PC-9 (cell line): ENCODE data around the gene TGFBR3.

Experiments used
- EZH2 ChIP-seq: fragments of 200-600 bp; sonication (generic); IDR thresholded peaks from 2 replicates; pipeline ENCODE4 v1.8.0; 2017; ENCODE audit warnings: antibody characterized with exemption, low read depth
- TF ChIP-seq, protein P1 (sequence below): fragments of 200-600 bp; sonication (generic); conservative IDR thresholded peaks from 2 replicates; pipeline ENCODE4 v1.6.1; 2017; ENCODE audit warnings: mixed run types, antibody characterized with exemption, mild to moderate bottlenecking, moderate library complexity

DNA sequence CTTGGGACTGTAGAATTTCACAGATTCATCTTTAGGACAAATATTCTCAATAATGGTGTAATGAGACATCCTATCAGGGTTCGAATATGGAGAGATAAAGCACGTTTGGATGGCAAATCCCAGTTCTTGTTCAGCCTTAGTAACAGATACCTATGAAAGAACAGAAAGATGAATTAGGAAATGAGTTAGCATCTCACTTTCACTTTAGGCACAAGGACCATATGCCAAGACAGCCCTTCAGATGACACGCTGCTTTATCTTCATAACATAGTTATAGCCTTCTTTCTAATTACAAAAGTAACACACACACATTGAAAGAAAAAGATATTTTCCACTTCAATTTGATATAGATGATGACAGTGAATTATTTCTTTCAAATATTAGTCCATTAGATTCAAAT lies 173.6 kb downstream of the TGFBR3 start:
- no peak for TF ChIP-seq EZH2
- TF ChIP-seq, protein P1, sequence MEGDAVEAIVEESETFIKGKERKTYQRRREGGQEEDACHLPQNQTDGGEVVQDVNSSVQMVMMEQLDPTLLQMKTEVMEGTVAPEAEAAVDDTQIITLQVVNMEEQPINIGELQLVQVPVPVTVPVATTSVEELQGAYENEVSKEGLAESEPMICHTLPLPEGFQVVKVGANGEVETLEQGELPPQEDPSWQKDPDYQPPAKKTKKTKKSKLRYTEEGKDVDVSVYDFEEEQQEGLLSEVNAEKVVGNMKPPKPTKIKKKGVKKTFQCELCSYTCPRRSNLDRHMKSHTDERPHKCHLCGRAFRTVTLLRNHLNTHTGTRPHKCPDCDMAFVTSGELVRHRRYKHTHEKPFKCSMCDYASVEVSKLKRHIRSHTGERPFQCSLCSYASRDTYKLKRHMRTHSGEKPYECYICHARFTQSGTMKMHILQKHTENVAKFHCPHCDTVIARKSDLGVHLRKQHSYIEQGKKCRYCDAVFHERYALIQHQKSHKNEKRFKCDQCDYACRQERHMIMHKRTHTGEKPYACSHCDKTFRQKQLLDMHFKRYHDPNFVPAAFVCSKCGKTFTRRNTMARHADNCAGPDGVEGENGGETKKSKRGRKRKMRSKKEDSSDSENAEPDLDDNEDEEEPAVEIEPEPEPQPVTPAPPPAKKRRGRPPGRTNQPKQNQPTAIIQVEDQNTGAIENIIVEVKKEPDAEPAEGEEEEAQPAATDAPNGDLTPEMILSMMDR, result no peak
